CD4-positive, alpha-beta T cell (primary cell): ENCODE data around the gene AP1M1. TPM values are rescaled to one million over a fixed set of nuclear protein-coding genes. Genes with fewer than 3 reads are reported as not detected.

Experiments used
- ATAC-seq: fragments of 200-7000 bp; cut with Tn5 transposase; one replicate; pipeline ENCODE4 v1.10.0; 2022; ENCODE audit warnings: mild to moderate bottlenecking; ENCODE audit not compliant: poor library complexity
- CTCF ChIA-PET: fragments of 350-600 bp; sonication (Branson Sonifier 250); formaldehyde crosslinking; loops from one replicate; lab custom pipeline; 2021; ENCODE audit warnings: antibody characterized with exemption, inconsistent platforms; lab: Charles Lee
- POLR2A ChIA-PET: fragments of 350-600 bp; sonication (Branson Sonifier 250); formaldehyde crosslinking; loops from one replicate; lab custom pipeline; 2021; ENCODE audit warnings: antibody characterized with exemption, inconsistent platforms; lab: Charles Lee
- DNase-seq, 14 experiments: peaks; one replicate each; pipeline ENCODE4 v3.0.0-alpha.2; 2013 to 2020; ENCODE audit warnings: mixed read lengths in 2 of 14
- H3K27ac ChIP-seq, 2 donors: one replicate each; pipeline versions ENCODE4 v1.5.1 to v1.7.0; 2013; ENCODE audit warnings: low read length in 2 of 2, low read depth in 1 of 2, mild to moderate bottlenecking in 1 of 2
- H3K27me3 ChIP-seq, 2 experiments: 1 replicate in 1 of 2; 2 replicates in 1 of 2; pipeline versions ENCODE4 v1.6.1 to v1.7.0; 2013; ENCODE audit warnings: low read length in 2 of 2, control low read depth in 1 of 2, mild to moderate bottlenecking in 1 of 2, moderate library complexity in 1 of 2; ENCODE audit not compliant: insufficient read depth in 2 of 2, control insufficient read depth in 1 of 2
- H3K36me3 ChIP-seq: one replicate; pipeline ENCODE4 v1.6.1; 2013; ENCODE audit warnings: low read length, control low read depth; ENCODE audit not compliant: insufficient read depth
- H3K4me1 ChIP-seq: one replicate; pipeline ENCODE4 v1.6.1; 2013; ENCODE audit warnings: low read length, control low read depth; ENCODE audit not compliant: insufficient read depth
- H3K4me3 ChIP-seq: one replicate; pipeline ENCODE4 v1.5.1; 2013; ENCODE audit warnings: mild to moderate bottlenecking, low read length, moderate library complexity
- H3K9me3 ChIP-seq, 2 experiments: 1 replicate in 1 of 2; 2 replicates in 1 of 2; pipeline versions ENCODE4 v1.6.1 to v1.7.0; 2013; ENCODE audit warnings: low read length in 2 of 2, mild to moderate bottlenecking in 2 of 2, control low read depth in 1 of 2, moderate library complexity in 1 of 2; ENCODE audit not compliant: control insufficient read depth in 1 of 2, insufficient read depth in 1 of 2
- H3K27ac Mint-ChIP-seq: one replicate; pipeline ENCODE4 v1.8.0; 2020; ENCODE audit warnings: mixed read lengths
- H3K27me3 Mint-ChIP-seq: one replicate; pipeline ENCODE4 v1.8.0; 2021; ENCODE audit warnings: mixed read lengths
- H3K36me3 Mint-ChIP-seq: one replicate; pipeline ENCODE4 v1.8.0; 2021; ENCODE audit warnings: low read depth, mixed read lengths
- H3K4me1 Mint-ChIP-seq: one replicate; pipeline ENCODE4 v1.8.0; 2021; ENCODE audit warnings: low read depth, mixed read lengths
- H3K4me3 Mint-ChIP-seq: one replicate; pipeline ENCODE4 v1.8.0; 2020; ENCODE audit warnings: mild to moderate bottlenecking, mixed read lengths
- H3K9me3 Mint-ChIP-seq: one replicate; pipeline ENCODE4 v1.8.0; 2020; ENCODE audit warnings: mixed read lengths
- intact Hi-C, 2 experiments: fragments of 100-400 bp; cut with DNase I in 1 of 2; cut with micrococcal nuclease in 1 of 2; formaldehyde crosslinking; loops; one replicate each; pipeline versions ENCODE4 v1.15.1 to v1.9.0; 2023 to 2025; cut with DNase I, micrococcal nuclease
- polyA plus RNA-seq, 2 donors: library from polyadenylated mRNA; unstranded; fragments of 120-200 nt; gene quantifications; one replicate each; pipeline ENCODE4 v1.2.1, GENCODE V29; 2013
- total RNA-seq, 174 experiments: library from RNA in 2 of 174; stranded (reverse) in 2 of 174; gene quantifications; one replicate each; pipeline ENCODE4 v1.2.3 and lab custom pipeline; 2021 to 2026
- TF ChIP-seq, protein P1 (sequence below): fragments of 200-600 bp; IDR thresholded peaks from one replicate; pipeline ENCODE4 v1.8.0; 2022; ENCODE audit warnings: antibody characterized with exemption, mild to moderate bottlenecking

Gene AP1M1
- total RNA-seq (10 to 100 TPM; 52.1 to 58.3 TPM), total RNA-seq (lab: John Stamatoyannopoulos, UW) (44.9 to 161 (median 95.1) reads per million in 172 experiments)
- polyA plus RNA-seq (2013, experiment 1 of 2): 61.9 TPM
- 72.0 TPM for polyA plus RNA-seq (2013, experiment 2 of 2)

- DNase-seq: peak; percentile 96 to 99 (median 99)
These were observed at the start of gene AP1M1 for GRCh38 chr19:16197622-16198369. TSS of gene AP1M1 (plus strand) at chr19:16197911. CDS start at chr19:16198027, 116 bp downstream.

DNA sequence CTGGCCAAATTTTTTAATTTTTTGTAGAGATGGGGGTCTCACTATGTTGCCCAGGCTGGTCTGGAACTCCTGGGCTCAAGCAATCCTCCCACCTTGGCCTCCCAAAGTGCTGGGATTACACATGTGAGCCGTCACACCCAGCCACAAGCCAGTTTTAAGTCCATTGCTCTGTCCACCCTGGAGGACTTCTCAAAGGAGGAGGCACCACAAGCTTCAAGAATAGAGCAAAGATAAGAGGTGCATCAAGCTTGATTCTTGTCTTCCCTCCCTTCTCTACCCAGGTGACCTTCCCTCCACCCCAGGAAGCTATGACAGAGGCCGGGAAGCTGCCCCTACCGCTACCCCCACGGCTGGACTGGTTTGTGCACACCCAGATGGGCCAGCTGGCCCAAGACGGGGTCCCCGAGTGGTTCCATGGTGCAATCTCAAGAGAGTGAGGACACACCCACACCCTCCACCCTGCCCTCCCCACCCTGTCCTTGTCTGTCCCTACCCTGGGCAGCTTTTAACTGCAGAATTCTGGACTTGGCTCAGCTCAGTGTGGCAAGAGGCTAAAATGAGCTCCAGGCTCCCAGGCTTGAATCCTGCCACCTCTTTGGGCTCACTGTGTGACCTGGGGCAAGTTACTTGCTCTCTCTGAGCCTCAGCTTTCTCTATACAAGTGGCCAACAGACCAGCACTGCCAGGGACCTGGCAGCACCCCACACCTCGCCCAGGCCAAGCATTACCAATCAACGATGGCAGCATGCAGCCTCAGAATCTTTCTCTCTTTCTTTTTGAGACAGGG is 49.1 kb upstream of the AP1M1 start:
- TF ChIP-seq, protein P1, sequence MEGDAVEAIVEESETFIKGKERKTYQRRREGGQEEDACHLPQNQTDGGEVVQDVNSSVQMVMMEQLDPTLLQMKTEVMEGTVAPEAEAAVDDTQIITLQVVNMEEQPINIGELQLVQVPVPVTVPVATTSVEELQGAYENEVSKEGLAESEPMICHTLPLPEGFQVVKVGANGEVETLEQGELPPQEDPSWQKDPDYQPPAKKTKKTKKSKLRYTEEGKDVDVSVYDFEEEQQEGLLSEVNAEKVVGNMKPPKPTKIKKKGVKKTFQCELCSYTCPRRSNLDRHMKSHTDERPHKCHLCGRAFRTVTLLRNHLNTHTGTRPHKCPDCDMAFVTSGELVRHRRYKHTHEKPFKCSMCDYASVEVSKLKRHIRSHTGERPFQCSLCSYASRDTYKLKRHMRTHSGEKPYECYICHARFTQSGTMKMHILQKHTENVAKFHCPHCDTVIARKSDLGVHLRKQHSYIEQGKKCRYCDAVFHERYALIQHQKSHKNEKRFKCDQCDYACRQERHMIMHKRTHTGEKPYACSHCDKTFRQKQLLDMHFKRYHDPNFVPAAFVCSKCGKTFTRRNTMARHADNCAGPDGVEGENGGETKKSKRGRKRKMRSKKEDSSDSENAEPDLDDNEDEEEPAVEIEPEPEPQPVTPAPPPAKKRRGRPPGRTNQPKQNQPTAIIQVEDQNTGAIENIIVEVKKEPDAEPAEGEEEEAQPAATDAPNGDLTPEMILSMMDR: no peak
- ATAC-seq (no peak), DNase-seq (no peak)
- Histone ChIP-seq H3K4me3 (no peak overlapping the region), H3K4me1 (peaks cover 38% of the 10 kb centered on the region), H3K27me3 (no peaks in the 10 kb centered on the region), H3K36me3 (peaks cover 47% of the 10 kb centered on the region), H3K9me3 (no peaks in the 10 kb centered on the region), H3K27ac (no peak overlapping the region)
- H3K27ac Mint-ChIP-seq: no peak overlapping the region
- POLR2A ChIA-PET: no interaction called here
- no peaks in the 10 kb centered on the region for H3K27me3 Mint-ChIP-seq
- H3K4me1 Mint-ChIP-seq: peaks cover 18% of the 10 kb centered on the region
- CTCF ChIA-PET: no interaction called here
- H3K36me3 Mint-ChIP-seq: peaks cover 49% of the 10 kb centered on the region
- H3K9me3 Mint-ChIP-seq: no peaks in the 10 kb centered on the region
- no peak overlapping the region for H3K4me3 Mint-ChIP-seq
- intact Hi-C loops: no loop called here

More at GRCh38 chr19:16197622-16198369, at the start of gene AP1M1:
- ChIA-PET POLR2A (interaction anchor here (0.6 to 2.1 kb wide), 14 partner anchors 10 to 819 kb away, joined by 3 to 22 read pairs (median 5); partner anchors contain the start of genes AKAP8, FAM32A, HSH2D and KLF2), CTCF (interaction anchor here (0.8 kb wide), 3 partner anchors 10 to 219 kb away, joined by 3 to 5 read pairs (median 4); partner anchors contain the start of gene FAM32A)
- Mint-ChIP-seq H3K4me1 (peaks cover 37% of the 10 kb centered on the region), H3K27ac (peak within 1 kb of the TSS; percentile 92), H3K9me3 (no peaks in the 10 kb centered on the region), H3K27me3 (no peaks in the 10 kb centered on the region), H3K36me3 (peaks cover 36% of the 10 kb centered on the region), H3K4me3 (peak within 1 kb of the TSS; percentile 95)
- H3K36me3 ChIP-seq: peaks cover 17% of the 10 kb centered on the region
- H3K9me3 ChIP-seq: no peaks in the 10 kb centered on the region
- no peaks in the 10 kb centered on the region for H3K27me3 ChIP-seq
- H3K4me1 ChIP-seq: peaks cover 35% of the 10 kb centered on the region
- intact Hi-C loops: loop anchor here (1.0 to 5.0 kb wide), 6 partner anchors 12 to 360 kb away; partner anchors contain the start of genes FAM32A (in 2 of the 2), EPS15L1 (in 1 of the 2) and KLF2 (in 1 of the 2)
- H3K4me3 ChIP-seq: peak within 1 kb of the TSS; percentile 90
- TF ChIP-seq, protein P1: peak; percentile 6
- peak within 1 kb of the TSS; percentile 69 to 81 for H3K27ac ChIP-seq
- ATAC-seq: peak; percentile 87
